ENCODE data around the gene SERPINA5. TPM values are rescaled to one million over a fixed set of nuclear protein-coding genes. Genes with fewer than 3 reads are reported as not detected.
"Not testable (repeated sequence)": the region's sequence is repeated elsewhere in the genome, so short reads cannot be mapped to it uniquely, and the experiment has no call there.

Gene SERPINA5
- total RNA-seq, 1 experiment from 2014 or later, result 3.0 TPM

- ChIA-PET POLR2A (no interaction called here), CTCF (no interaction called here), RAD21 (ENCODE audit: low non-redundant PET in 1 of 2, low total read pairs in 2 of 2, uncharacterized antibody in 2 of 2, unreplicated experiment in 2 of 2) (no interaction called here)
- no peaks in the 10 kb centered on the region for H3K27me3 ChIP-seq (ENCODE audit: insufficient read depth, low read length)
- no peaks in the 10 kb centered on the region for H3K9me2 ChIP-seq (ENCODE audit: insufficient read depth)
- peaks cover 0 to 4% of the 10 kb centered on the region in 2 experiments; a peak in 3 of 4 replicates for H3K4me1 ChIP-seq (ENCODE audit: control insufficient read depth in 1 of 2, insufficient read depth in 2 of 2, low read length in 2 of 2)
- no peak for ATAC-seq
- no peak for TF ChIP-seq RAD21 (IDR thresholded peaks at IDR 0.05; ENCODE audit: low read depth)
- no peak for TF ChIP-seq YY1 (IDR thresholded peaks at IDR 0.05; ENCODE audit: extremely low read depth, insufficient replicate concordance, low read depth, low read length)
- no peak for TF ChIP-seq CTCF (IDR thresholded peaks at IDR 0.05 in 2 of 3, conservative IDR thresholded peaks at IDR 0.05 in 1 of 3; ENCODE audit: borderline replicate concordance in 1 of 3, insufficient read depth in 1 of 3, low read depth in 2 of 3, low read length in 2 of 3)
- TF ChIP-seq EGR1 (IDR thresholded peaks at IDR 0.05; ENCODE audit: low read depth), result no peak
- no peak for TF ChIP-seq EZH2phosphoT487 (IDR thresholded peaks at IDR 0.05; ENCODE audit: borderline replicate concordance)
- TF ChIP-seq ELF1 (IDR thresholded peaks at IDR 0.05; ENCODE audit: borderline replicate concordance, low read depth), result no peak
- TF ChIP-seq ZBTB33 (IDR thresholded peaks at IDR 0.05; ENCODE audit: extremely low read depth, insufficient replicate concordance, low read length), result no peak
- TF ChIP-seq FOSL1 (IDR thresholded peaks at IDR 0.05; ENCODE audit: low read depth), result no peak
- TF ChIP-seq, protein P1, sequence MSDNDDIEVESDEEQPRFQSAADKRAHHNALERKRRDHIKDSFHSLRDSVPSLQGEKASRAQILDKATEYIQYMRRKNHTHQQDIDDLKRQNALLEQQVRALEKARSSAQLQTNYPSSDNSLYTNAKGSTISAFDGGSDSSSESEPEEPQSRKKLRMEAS (IDR thresholded peaks at IDR 0.05), result no peak
- no peak for TF ChIP-seq POLR2A (IDR thresholded peaks at IDR 0.05; ENCODE audit: borderline replicate concordance, extremely low read depth, insufficient read depth, insufficient read length)
- TF ChIP-seq SRF (IDR thresholded peaks at IDR 0.05; ENCODE audit: low read depth), result no peak
- no peak for TF ChIP-seq SP1 (IDR thresholded peaks at IDR 0.05; ENCODE audit: low read depth)
- TF ChIP-seq, protein P2, sequence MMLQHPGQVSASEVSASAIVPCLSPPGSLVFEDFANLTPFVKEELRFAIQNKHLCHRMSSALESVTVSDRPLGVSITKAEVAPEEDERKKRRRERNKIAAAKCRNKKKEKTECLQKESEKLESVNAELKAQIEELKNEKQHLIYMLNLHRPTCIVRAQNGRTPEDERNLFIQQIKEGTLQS (IDR thresholded peaks at IDR 0.05), result no peak
- TF ChIP-seq JUND (IDR thresholded peaks at IDR 0.05), result no peak
- no peak for TF ChIP-seq CEBPB (IDR thresholded peaks at IDR 0.05; ENCODE audit: low read depth)
- no peak for TF ChIP-seq EZH2 (IDR thresholded peaks at IDR 0.05)
- TF ChIP-seq ZFX (IDR thresholded peaks at IDR 0.05), result no peak
- no peak for TF ChIP-seq POLR2AphosphoS5 (IDR thresholded peaks at IDR 0.05; ENCODE audit: low read depth, low read length)
- no peaks in the 10 kb centered on the region for H3K36me3 ChIP-seq (ENCODE audit: control insufficient read depth in 1 of 2, insufficient read depth in 2 of 2, low read length in 2 of 2)
- H3K27ac ChIP-seq (ENCODE audit: low read depth, low read length), result no peak overlapping the region
- no peak overlapping the region for H3K4me2 ChIP-seq (ENCODE audit: low read length)
- no peak overlapping the region for H2AFZ ChIP-seq (ENCODE audit: low read depth, low read length, poor library complexity, severe bottlenecking)
- DNase-seq (ENCODE audit: low read depth, low spot score), result no peak
- BruUV-seq (replicated peaks), result no TSS peak
- no peak overlapping the region for H3K9ac ChIP-seq (ENCODE audit: low read length)
- intact Hi-C loops (cut with micrococcal nuclease), result no loop called here
- no peaks in the 10 kb centered on the region for H3K9me3 ChIP-seq (ENCODE audit: control insufficient read depth in 1 of 2, insufficient read depth in 1 of 2, low read depth in 1 of 2, low read length in 2 of 2)
- no peaks in the 10 kb centered on the region for H3K79me2 ChIP-seq (ENCODE audit: insufficient read depth, low read length)
- no peak overlapping the region for H3K4me3 ChIP-seq (replicated peaks in 1 of 2; ENCODE audit: low read depth in 1 of 2, low read length in 2 of 2)
- no peaks in the 10 kb centered on the region for H4K20me1 ChIP-seq (ENCODE audit: insufficient read depth)
Measured at GRCh38 chr14:94575730-94576585, 5.3 kb upstream of the SERPINA5 start.

DNA sequence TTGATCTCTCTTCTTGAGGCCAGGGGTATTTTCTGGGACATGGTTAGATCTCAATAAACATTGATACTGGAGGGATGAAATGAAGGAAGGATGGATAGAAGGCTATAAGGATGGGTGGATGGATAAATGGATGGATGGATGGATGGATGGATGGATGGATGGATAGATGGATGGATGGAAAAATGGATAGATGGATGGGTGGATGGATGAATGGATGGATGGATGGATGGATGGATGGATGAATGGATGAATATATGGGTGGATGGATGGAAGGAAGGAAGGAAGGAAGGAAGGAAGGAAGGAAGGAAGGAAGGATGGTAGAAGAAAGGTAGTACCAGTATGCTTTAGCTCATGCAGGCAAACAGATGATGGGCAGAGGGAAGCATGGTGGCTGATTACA lies 3.8 kb upstream of the SERPINA5 start:
- H3K4me3 ChIP-seq (replicated peaks in 1 of 2; ENCODE audit: low read depth in 1 of 2, low read length in 2 of 2); DNase-seq (ENCODE audit: low read depth, low spot score); H2AFZ ChIP-seq (ENCODE audit: low read depth, low read length, poor library complexity, severe bottlenecking); ATAC-seq; H3K9me3 ChIP-seq (ENCODE audit: control insufficient read depth in 1 of 2, insufficient read depth in 1 of 2, low read depth in 1 of 2, low read length in 2 of 2); POLR2A ChIA-PET; H3K27ac ChIP-seq (ENCODE audit: low read depth, low read length); H3K9ac ChIP-seq (ENCODE audit: low read length); BruUV-seq (replicated peaks); CTCF ChIA-PET; intact Hi-C loops (cut with micrococcal nuclease); H3K79me2 ChIP-seq (ENCODE audit: insufficient read depth, low read length); H3K4me2 ChIP-seq (ENCODE audit: low read length); RAD21 ChIA-PET (ENCODE audit: low non-redundant PET in 1 of 2, low total read pairs in 2 of 2, uncharacterized antibody in 2 of 2, unreplicated experiment in 2 of 2); H3K36me3 ChIP-seq (ENCODE audit: control insufficient read depth in 1 of 2, insufficient read depth in 2 of 2, low read length in 2 of 2); H3K27me3 ChIP-seq (ENCODE audit: insufficient read depth, low read length); H3K9me2 ChIP-seq (ENCODE audit: insufficient read depth); H4K20me1 ChIP-seq (ENCODE audit: insufficient read depth): not testable (repeated sequence)
- peaks cover 0 to 11% of the 10 kb centered on the region in 2 experiments; a peak in 3 of 4 replicates for H3K4me1 ChIP-seq (ENCODE audit: control insufficient read depth in 1 of 2, insufficient read depth in 2 of 2, low read length in 2 of 2)
